Mesodermal cell (in vitro differentiated cells): ENCODE measurements around the gene PALLD.
A peak's percentile ranks its signal among the peaks of the same experiment; 100 is the strongest.

Source experiments
- H3K27ac ChIP-seq: 2 replicates; pipeline ENCODE4 v1.7.0; 2013; ENCODE audit warnings: mild to moderate bottlenecking, low read depth, low read length, moderate library complexity; ENCODE audit not compliant: severe bottlenecking
- H3K36me3 ChIP-seq: 2 replicates; pipeline ENCODE4 v1.7.1; 2013; ENCODE audit warnings: mild to moderate bottlenecking, low read length, moderate library complexity; ENCODE audit not compliant: control insufficient read depth, insufficient read depth
- H3K4me1 ChIP-seq: one replicate; pipeline ENCODE4 v1.7.1; 2013; ENCODE audit warnings: mild to moderate bottlenecking, low read length; ENCODE audit not compliant: insufficient read depth, control insufficient read depth, poor library complexity, severe bottlenecking
- H3K4me3 ChIP-seq: 2 replicates; pipeline ENCODE4 v1.7.0; 2013; ENCODE audit warnings: low read length, control low read depth, mild to moderate bottlenecking; ENCODE audit not compliant: insufficient read depth, poor library complexity, severe bottlenecking; ENCODE audit errors: extremely low read depth
- H3K9me3 ChIP-seq: 2 replicates; pipeline ENCODE4 v1.7.1; 2013; ENCODE audit warnings: mild to moderate bottlenecking, low read length, moderate library complexity; ENCODE audit not compliant: control insufficient read depth
- WGBS, 2 experiments: methylation state at CpG; one replicate each; pipeline ENCODE4 v1.1.5; 2013; ENCODE audit warnings: missing lambda C conversion rate in 2 of 2; ENCODE audit not compliant: insufficient coverage in 2 of 2; 5-methylcytosine and 5-hydroxymethylcytosine counted together

PALLD gene

GRCh38 chr4:168825975-168826374 lies 329.1 kb downstream of the PALLD start:
- peaks cover under 1% of the 10 kb centered on the region for H3K4me1 ChIP-seq
- H3K27ac ChIP-seq, result no peak overlapping the region
- H3K4me3 ChIP-seq, result no peak overlapping the region
- WGBS, 2 experiments, result 100% methylated on average over 1 of the region's 3 CpGs; no CpG with 5 or more reads in 1 of the 2 experiments
- H3K36me3 ChIP-seq, result no peaks in the 10 kb centered on the region
- no peaks in the 10 kb centered on the region for H3K9me3 ChIP-seq

- Histone ChIP-seq H3K4me3 (no peak overlapping the region), H3K9me3 (no peaks in the 10 kb centered on the region), H3K4me1 (peaks cover 4% of the 10 kb centered on the region), H3K27ac (no peak overlapping the region), H3K36me3 (no peaks in the 10 kb centered on the region)
- 91 to 93% methylated on average over 3 of the region's 3 CpGs for WGBS, 2 experiments
Observed at GRCh38 chr4:168826620-168827019, 329.8 kb downstream of the PALLD start.

DNA sequence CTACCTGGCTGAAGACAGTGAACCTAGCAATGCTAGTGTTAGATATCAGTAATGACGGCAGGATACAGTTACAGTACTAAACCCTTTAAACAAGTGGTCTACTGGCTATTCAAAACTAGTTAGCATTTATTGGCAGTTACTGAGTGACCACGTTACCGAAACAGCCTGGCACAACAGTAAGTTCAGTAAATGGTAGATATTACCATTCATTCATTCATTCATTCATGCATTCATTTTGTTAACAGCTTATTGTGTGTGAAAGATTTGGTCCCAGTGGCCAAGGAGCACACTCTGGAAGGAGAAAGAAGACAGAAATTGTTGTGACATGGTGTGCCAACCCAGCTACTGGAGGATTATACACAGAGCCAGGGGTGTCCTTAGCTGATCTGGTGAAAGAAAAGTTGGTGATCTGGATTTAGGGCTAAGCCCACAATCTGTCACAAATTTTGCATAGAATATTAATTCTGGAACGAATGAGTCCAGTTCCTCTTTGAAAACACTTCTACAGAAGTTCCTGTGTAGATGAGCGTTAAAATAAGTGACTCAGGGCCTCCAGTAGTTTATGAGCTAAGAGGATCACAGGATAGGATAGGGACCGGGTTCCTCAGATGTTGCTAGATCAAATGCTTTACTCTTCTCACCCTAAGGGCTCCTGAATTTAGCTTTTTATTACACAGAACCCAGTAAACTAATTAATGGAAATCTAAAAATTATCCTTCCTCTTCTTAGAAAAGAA lies 334.1 kb downstream of the PALLD start:
- peaks cover 12% of the 10 kb centered on the region for H3K4me1 ChIP-seq
- WGBS, 2 experiments, result 60% methylated on average over 2 of the region's 6 CpGs; no CpG with 5 or more reads in 1 of the 2 experiments

DNA sequence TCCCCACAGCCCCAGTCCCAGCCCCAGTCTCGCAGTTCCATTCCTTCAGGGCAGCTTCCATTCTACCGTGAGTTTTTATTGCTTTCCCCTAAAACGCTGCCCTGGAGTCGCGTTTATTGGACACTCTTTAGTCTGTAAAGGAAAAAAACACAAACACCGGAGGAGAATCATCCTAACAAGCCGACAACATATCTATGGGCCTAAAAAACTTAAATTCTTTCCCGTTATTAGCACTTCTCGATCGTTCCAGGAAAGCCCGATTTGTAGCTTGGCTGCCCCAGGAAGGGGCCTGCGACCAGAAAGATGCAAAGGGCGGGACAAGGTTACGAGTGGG lies 334.7 kb downstream of the PALLD start:
- H3K9me3 ChIP-seq, result no peaks in the 10 kb centered on the region
- H3K36me3 ChIP-seq, result peaks cover 16% of the 10 kb centered on the region
- peak overlapping the region; percentile 91 for H3K27ac ChIP-seq
- 1 to 3% methylated on average over 11 to 14 of the region's 14 CpGs for WGBS, 2 experiments
- H3K4me3 ChIP-seq, result peak overlapping the region; percentile 86
- peaks cover 12% of the 10 kb centered on the region for H3K4me1 ChIP-seq

More for the DNA sequence above, 334.1 kb downstream of the PALLD start:
- peaks cover 10% of the 10 kb centered on the region for H3K36me3 ChIP-seq
- H3K4me3 ChIP-seq, result peak overlapping the region; percentile 86
- H3K9me3 ChIP-seq, result no peaks in the 10 kb centered on the region
- peak overlapping the region; percentile 91 for H3K27ac ChIP-seq

- Histone ChIP-seq H3K4me3 (peak overlapping the region; percentile 86), H3K4me1 (peaks cover 12% of the 10 kb centered on the region), H3K27ac (peak overlapping the region; percentile 91), H3K36me3 (peaks cover 22% of the 10 kb centered on the region), H3K9me3 (no peaks in the 10 kb centered on the region)
- 0% methylated on average over 42 to 55 of the region's 68 CpGs for WGBS, 2 experiments
Observed at GRCh38 chr4:168831919-168832762, 335.3 kb downstream of the PALLD start.

DNA sequence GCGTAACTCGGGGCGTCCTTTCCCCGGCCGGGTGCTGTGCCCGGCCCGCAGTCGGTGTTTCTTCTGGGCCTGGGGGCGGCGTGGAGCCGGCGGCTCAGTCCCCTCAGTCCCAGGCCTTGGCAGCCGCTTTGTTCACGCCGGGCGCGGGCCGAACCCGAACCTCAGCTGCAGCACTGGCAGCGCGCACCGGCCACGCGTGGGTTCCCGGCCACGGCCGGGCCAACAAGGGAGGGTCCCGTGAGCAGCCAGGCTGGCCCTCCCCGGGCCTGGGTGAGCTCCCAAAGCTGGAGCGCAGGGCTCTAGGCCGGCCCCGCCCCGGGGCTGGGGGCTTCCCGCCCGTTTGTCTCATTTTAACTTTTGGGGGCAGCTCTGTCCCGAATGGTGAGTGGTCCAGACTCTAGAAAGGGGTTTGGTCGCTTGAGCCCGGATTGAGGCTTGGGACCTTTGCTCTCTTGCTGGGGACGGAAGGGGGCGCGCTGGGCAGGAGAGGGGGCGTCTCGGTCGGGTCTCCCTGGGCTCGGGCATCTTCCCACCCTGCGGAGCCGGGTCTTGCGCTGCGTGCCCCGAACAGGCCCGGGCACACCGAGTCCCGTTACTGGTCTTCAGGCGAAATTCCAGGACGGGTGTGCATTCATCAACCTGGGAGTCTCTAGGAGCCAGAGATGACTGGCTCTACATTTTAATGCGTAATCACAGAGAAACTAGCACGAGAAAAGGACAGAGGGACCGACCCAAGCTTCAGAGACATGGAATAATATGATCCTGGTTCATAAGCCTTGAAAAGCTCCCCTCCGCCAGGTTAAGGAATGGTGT lies 336.1 kb downstream of the PALLD start:
- peaks cover 12% of the 10 kb centered on the region for H3K4me1 ChIP-seq
- peak overlapping the region; percentile 86 for H3K4me3 ChIP-seq
- peak overlapping the region; percentile 91 for H3K27ac ChIP-seq
- peaks cover 30% of the 10 kb centered on the region for H3K36me3 ChIP-seq
- WGBS, 2 experiments, result 2% methylated on average over 46 to 56 of the region's 59 CpGs
- no peaks in the 10 kb centered on the region for H3K9me3 ChIP-seq

DNA sequence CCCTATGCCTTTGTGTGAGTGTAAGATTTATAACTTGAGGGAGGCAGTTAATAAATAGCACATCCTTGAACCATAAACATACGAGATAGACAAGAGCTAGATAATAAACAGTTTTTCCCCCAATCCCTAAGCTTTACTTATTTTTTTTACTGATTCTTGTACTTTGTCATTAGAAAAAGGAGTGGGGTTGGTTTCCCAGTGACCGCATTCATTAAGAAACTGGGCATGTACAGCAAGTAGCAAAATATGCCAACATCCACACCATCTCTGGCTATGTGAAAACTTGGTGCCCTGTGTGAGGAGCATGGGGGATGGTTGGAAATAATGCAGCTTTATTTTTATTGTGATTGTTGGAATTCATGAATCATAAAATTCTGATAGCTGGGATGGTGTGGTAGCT lies 337.0 kb downstream of the PALLD start:
- Histone ChIP-seq H3K27ac (no peak overlapping the region), H3K4me1 (peaks cover 12% of the 10 kb centered on the region), H3K4me3 (peak overlapping the region; percentile 86), H3K9me3 (no peaks in the 10 kb centered on the region), H3K36me3 (peaks cover 39% of the 10 kb centered on the region)
- no CpG with 5 or more reads among the region's 2 CpGs for WGBS, 2 experiments

DNA sequence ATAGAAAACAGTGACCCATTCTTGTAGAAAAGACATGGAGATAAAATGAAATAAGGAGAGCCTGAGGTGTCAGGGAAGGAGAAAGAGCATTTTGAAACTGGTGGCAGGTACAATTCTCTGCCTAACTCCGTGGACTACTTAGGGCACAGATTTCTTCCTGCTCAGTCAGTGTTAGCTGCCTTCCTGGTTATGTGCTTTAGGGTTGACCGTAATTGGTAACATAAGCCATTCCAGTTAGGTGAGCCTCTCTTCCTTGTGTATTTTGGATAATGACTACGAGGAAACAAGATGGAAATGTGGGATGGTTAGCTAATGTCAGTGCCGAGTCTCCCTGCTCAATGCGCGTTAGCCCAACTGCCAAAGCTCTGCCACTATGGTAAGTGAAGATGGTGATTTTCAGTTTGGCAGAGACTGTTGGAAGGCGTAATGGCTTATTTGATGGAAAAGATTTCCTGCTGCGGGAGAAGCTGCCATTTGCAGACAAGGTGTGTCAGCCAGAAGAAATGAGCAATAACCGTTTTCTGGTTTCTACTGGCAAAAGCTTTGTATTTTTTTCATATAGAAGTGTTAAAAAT lies 339.1 kb downstream of the PALLD start:
- Histone ChIP-seq H3K4me1 (peaks cover 15% of the 10 kb centered on the region), H3K4me3 (no peak overlapping the region), H3K27ac (no peak overlapping the region), H3K36me3 (peaks cover 51% of the 10 kb centered on the region), H3K9me3 (no peaks in the 10 kb centered on the region)
- 96% methylated on average over 6 to 8 of the region's 9 CpGs for whole genome bisulfite sequencing, 2 experiments

- no peaks in the 10 kb centered on the region for H3K9me3 ChIP-seq
- H3K27ac ChIP-seq, result no peak overlapping the region
- H3K4me3 ChIP-seq, result no peak overlapping the region
- WGBS, 2 experiments, result 90 to 92% methylated on average over 7 to 9 of the region's 9 CpGs
- peaks cover 56% of the 10 kb centered on the region for H3K36me3 ChIP-seq
- H3K4me1 ChIP-seq, result peaks cover 12% of the 10 kb centered on the region
Observed at GRCh38 chr4:168836490-168836889, 339.6 kb downstream of the PALLD start.

GRCh38 chr4:168837922-168838321 lies 341.1 kb downstream of the PALLD start:
- WGBS, 2 experiments, result 94 to 100% methylated on average over 3 to 4 of the region's 4 CpGs
- H3K9me3 ChIP-seq, result no peaks in the 10 kb centered on the region
- H3K4me1 ChIP-seq, result peaks cover 14% of the 10 kb centered on the region
- H3K27ac ChIP-seq, result no peak overlapping the region
- H3K36me3 ChIP-seq, result peaks cover 71% of the 10 kb centered on the region
- no peak overlapping the region for H3K4me3 ChIP-seq
